Fibroblast of lung (primary cell): ENCODE results near the gene ACR. TPM values are rescaled to one million over a fixed set of nuclear protein-coding genes. Genes with fewer than 3 reads are reported as not detected.

Source experiments
- DNase-seq, 2 donors: peaks; one replicate each; pipeline versions ENCODE4 v3.0.0 to v3.0.0-alpha.2; 2010; ENCODE audit warnings: low read depth in 2 of 2
- H2AFZ ChIP-seq: 2 replicates; pipeline ENCODE4 v1.5.1; 2012; ENCODE audit warnings: low read length, control low read depth, inconsistent platforms
- H3K27ac ChIP-seq: 2 replicates; pipeline ENCODE4 v1.5.1; 2011; ENCODE audit warnings: low read length, control low read depth; ENCODE audit not compliant: insufficient read depth
- H3K27me3 ChIP-seq: 2 replicates; pipeline ENCODE4 v1.5.1; 2011; ENCODE audit warnings: mild to moderate bottlenecking, low read length; ENCODE audit not compliant: control insufficient read depth, insufficient read depth
- H3K36me3 ChIP-seq: 2 replicates; pipeline ENCODE4 v1.5.1; 2011; ENCODE audit warnings: low read length; ENCODE audit not compliant: control insufficient read depth, insufficient read depth
- H3K4me1 ChIP-seq: 2 replicates; pipeline ENCODE4 v1.5.1; 2011; ENCODE audit warnings: low read length; ENCODE audit not compliant: control insufficient read depth, insufficient read depth; ENCODE audit errors: extremely low read depth
- H3K4me2 ChIP-seq: 2 replicates; pipeline ENCODE4 v1.5.1; 2011; ENCODE audit warnings: low read length, control low read depth; ENCODE audit not compliant: insufficient read depth; ENCODE audit errors: extremely low read depth
- H3K4me3 ChIP-seq, 4 experiments: fragments of 200-600 bp in 1 of 4; sonication (generic) in 1 of 4; replicated peaks in 1 of 4; 2 replicates each; pipeline ENCODE4 v1.5.1; 2011 to 2016; ENCODE audit warnings: low read length in 4 of 4, low read depth in 3 of 4, mild to moderate bottlenecking in 3 of 4, control low read depth in 2 of 4, inconsistent platforms in 1 of 4, mixed read lengths in 1 of 4; ENCODE audit not compliant: insufficient read depth in 1 of 4; ENCODE audit errors: control extremely low read depth in 1 of 4
- H3K79me2 ChIP-seq: 2 replicates; pipeline ENCODE4 v1.5.1; 2012; ENCODE audit warnings: mild to moderate bottlenecking, low read length, inconsistent platforms; ENCODE audit not compliant: control insufficient read depth, insufficient read depth
- H3K9ac ChIP-seq: 2 replicates; pipeline ENCODE4 v1.5.1; 2011; ENCODE audit warnings: mild to moderate bottlenecking, low read length, control low read depth; ENCODE audit not compliant: insufficient read depth
- H3K9me3 ChIP-seq: 2 replicates; pipeline ENCODE4 v1.5.1; 2012; ENCODE audit warnings: low read depth, low read length; ENCODE audit not compliant: control insufficient read depth, insufficient read depth
- H4K20me1 ChIP-seq: 2 replicates; pipeline ENCODE4 v1.5.1; 2011; ENCODE audit warnings: low read length; ENCODE audit not compliant: control insufficient read depth, insufficient read depth; ENCODE audit errors: extremely low read depth
- CTCF ChIP-seq, 2 donors: IDR thresholded peaks in 1 of 2; conservative IDR thresholded peaks in 1 of 2; 1 replicate in 1 of 2; 2 replicates in 1 of 2; pipeline ENCODE4 v1.5.1; 2011 to 2012; ENCODE audit warnings: low read length in 2 of 2, control low read depth in 1 of 2, inconsistent platforms in 1 of 2, low read depth in 1 of 2, mild to moderate bottlenecking in 1 of 2
- EZH2 ChIP-seq: IDR thresholded peaks from 2 replicates; pipeline ENCODE4 v1.5.1; 2012; ENCODE audit warnings: low read length, control low read depth, mild to moderate bottlenecking; ENCODE audit errors: missing control alignments
- polyA plus RNA-seq, 2 donors: library from polyadenylated mRNA; depleted of rRNA in 1 of 2; stranded (reverse) in 1 of 2; unstranded in 1 of 2; fragments of >200 nt; gene quantifications; 2 replicates each; pipeline ENCODE4 v1.2.1, GENCODE V29; 2011 to 2012; ENCODE audit warnings: missing spikeins in 1 of 2
- total RNA-seq: library from RNA; depleted of rRNA; stranded (reverse); fragments of >200 nt; gene quantifications from 2 replicates; pipeline ENCODE4 v1.2.1, GENCODE V29; 2014

Gene ACR
- total and polyA plus RNA-seq, 2 donors (not counting 1 experiment from before 2014, with no cell fraction given) = not detected

- no peak overlapping the region for H2AFZ ChIP-seq
- no peaks in the 10 kb centered on the region for H3K79me2 ChIP-seq
- no peaks in the 10 kb centered on the region for H3K4me1 ChIP-seq
- peaks cover 3% of the 10 kb centered on the region for H3K27me3 ChIP-seq
- H4K20me1 ChIP-seq = no peaks in the 10 kb centered on the region
- no peaks in the 10 kb centered on the region for H3K9me3 ChIP-seq
- no peak for DNase-seq
- TF ChIP-seq CTCF (conservative IDR thresholded peaks at IDR 0.05 in 1 of 2, IDR thresholded peaks at IDR 0.05 in 1 of 2; ENCODE audit: low read depth in 1 of 2, low read length in 2 of 2) = no peak
- no peak for TF ChIP-seq EZH2
- H3K9ac ChIP-seq = no peak overlapping the region
- no peak overlapping the region for H3K4me3 ChIP-seq
- H3K36me3 ChIP-seq = no peaks in the 10 kb centered on the region
- H3K4me2 ChIP-seq = no peak overlapping the region
- no peak overlapping the region for H3K27ac ChIP-seq
Observed at GRCh38 chr22:50722716-50723428, 15.1 kb upstream of the ACR start.

DNA sequence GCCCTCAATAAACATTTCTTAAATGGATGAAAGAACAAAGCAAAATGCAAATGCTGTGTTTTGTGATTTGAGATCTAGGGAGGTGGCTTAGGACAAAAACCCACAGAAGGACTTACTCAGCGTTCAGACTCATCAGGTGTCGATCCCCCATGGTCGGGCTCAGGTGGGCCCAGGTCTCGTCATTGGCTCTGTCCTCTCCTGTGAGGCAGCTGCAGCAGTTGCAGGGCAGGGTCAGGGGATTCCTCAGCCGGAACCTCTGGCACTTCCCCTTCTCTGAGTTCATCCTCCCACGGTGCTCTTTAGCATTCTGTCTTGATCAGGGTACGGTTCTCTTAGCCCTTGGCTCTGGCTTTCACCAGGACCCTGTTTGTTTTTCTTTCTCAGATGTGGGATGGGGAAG, 14.0 kb upstream of the ACR start:
- Histone ChIP-seq H3K4me2 (no peak overlapping the region), H4K20me1 (no peaks in the 10 kb centered on the region), H3K9me3 (no peaks in the 10 kb centered on the region), H2AFZ (no peak overlapping the region), H3K4me3 (no peak overlapping the region), H3K27me3 (peaks cover under 1% of the 10 kb centered on the region), H3K36me3 (no peaks in the 10 kb centered on the region), H3K4me1 (no peaks in the 10 kb centered on the region), H3K9ac (no peak overlapping the region), H3K27ac (no peak overlapping the region), H3K79me2 (no peaks in the 10 kb centered on the region)
- no peak for DNase-seq
- TF ChIP-seq EZH2 = no peak
- TF ChIP-seq CTCF (conservative IDR thresholded peaks at IDR 0.05 in 1 of 2, IDR thresholded peaks at IDR 0.05 in 1 of 2; ENCODE audit: low read depth in 1 of 2, low read length in 2 of 2) = no peak

- no peaks in the 10 kb centered on the region for H4K20me1 ChIP-seq
- DNase-seq = no peak
- H3K27ac ChIP-seq = no peak overlapping the region
- no peaks in the 10 kb centered on the region for H3K36me3 ChIP-seq
- H2AFZ ChIP-seq = no peak overlapping the region
- H3K4me3 ChIP-seq = no peak overlapping the region
- no peaks in the 10 kb centered on the region for H3K27me3 ChIP-seq
- TF ChIP-seq EZH2 (no peak), CTCF (conservative IDR thresholded peaks at IDR 0.05 in 1 of 2, IDR thresholded peaks at IDR 0.05 in 1 of 2; ENCODE audit: low read depth in 1 of 2, low read length in 2 of 2) (no peak)
- H3K4me2 ChIP-seq = no peak overlapping the region
- H3K9ac ChIP-seq = no peak overlapping the region
- no peaks in the 10 kb centered on the region for H3K9me3 ChIP-seq
- H3K79me2 ChIP-seq = no peaks in the 10 kb centered on the region
- H3K4me1 ChIP-seq = no peaks in the 10 kb centered on the region
Observed at GRCh38 chr22:50724616-50725015, 13.4 kb upstream of the ACR start.
